Psoas muscle (tissue), 8 donors: Measurements from ENCODE around the gene COLGALT1. TPM values are rescaled to one million over a fixed set of nuclear protein-coding genes. Genes with fewer than 3 reads are reported as not detected.
A peak's percentile ranks its signal among the peaks of the same experiment; 100 is the strongest.

Source experiments
- ATAC-seq, 4 donors: fragments of 200-7000 bp; cut with Tn5 transposase; one replicate each; pipeline ENCODE4 v1.9.1; 2020; ENCODE audit warnings: moderate library complexity in 3 of 4, mild to moderate bottlenecking in 2 of 4
- DNase-seq, 2 donors: peaks; one replicate each; pipeline ENCODE4 v3.0.0-alpha.2; 2020
- H3K27ac ChIP-seq: fragments of 200-600 bp; one replicate; pipeline ENCODE4 v1.8.0; 2022
- H3K27me3 ChIP-seq, 3 donors: fragments of 200-600 bp in 1 of 3; one replicate each; pipeline versions ENCODE4 v1.6.1 to v1.8.0; 2013 to 2022; ENCODE audit warnings: low read length in 2 of 3, mild to moderate bottlenecking in 2 of 3, moderate library complexity in 1 of 3; ENCODE audit not compliant: insufficient read depth in 3 of 3
- H3K36me3 ChIP-seq, 2 donors: fragments of 200-600 bp in 1 of 2; one replicate each; pipeline versions ENCODE4 v1.6.1 to v1.8.0; 2013 to 2022; ENCODE audit warnings: low read depth in 1 of 2, mild to moderate bottlenecking in 1 of 2, moderate library complexity in 1 of 2; ENCODE audit not compliant: insufficient read depth in 1 of 2
- H3K4me1 ChIP-seq: fragments of 200-600 bp; one replicate; pipeline ENCODE4 v1.8.0; 2022
- H3K4me3 ChIP-seq: fragments of 200-600 bp; one replicate; pipeline ENCODE4 v1.8.0; 2022; ENCODE audit warnings: mild to moderate bottlenecking
- H3K9me3 ChIP-seq: fragments of 200-600 bp; one replicate; pipeline ENCODE4 v1.8.0; 2022
- CTCF ChIP-seq: fragments of 200-600 bp; IDR thresholded peaks from one replicate; pipeline ENCODE4 v1.8.0; 2022; ENCODE audit warnings: antibody characterized with exemption
- WGBS, 3 donors: extraction: QIAGEN DNeasy Blood & Tissue Kit; methylation state at CpG; one replicate each; pipeline versions ENCODE4 v1.1.6 to v1.1.7; 2013; 5-methylcytosine and 5-hydroxymethylcytosine counted together
- intact Hi-C, 2 donors: fragments of 100-400 bp; cut with DNase I; formaldehyde crosslinking; loops; one replicate each; pipeline versions ENCODE4 v1.11.0 to v1.14.2; 2022
- polyA plus RNA-seq, 3 donors: library from polyadenylated mRNA; stranded (reverse); fragments of 200-250 nt; gene quantifications; one replicate each; pipeline ENCODE4 v1.2.3, GENCODE V29; 2013
- total RNA-seq, 4 donors: library from RNA; stranded (reverse); fragmentation: NEBNext Ultra II Directional in 2 of 4; extraction: Animal tissue kit (Norgen Biotek cat#: 25700) in 2 of 4; gene quantifications; one replicate each; pipeline versions ENCODE4 v1.2.1 to v1.2.4, GENCODE V29; 2021 to 2023
- donor health status: healthy with polysubstance abuse.
- donor health status: DM: no; HTN: no; CAD: no; lungs with moderate emphysema.
- donor health status: Bipolar disorder and iron deficiency.
- donor health status: healthy.
- donor health status: DM: yes; HTN: yes; CAD: no.
- donor health status: DM: no; HTN: no; CAD: no.
- donor health status: DM: no; HTN: no; CAD: no.
- donor health status: DM: yes; HTN: yes; CAD: no.

Gene COLGALT1
- total and polyA plus RNA-seq, 7 donors: 15.3 to 34.8 (median 21.5) TPM

DNA sequence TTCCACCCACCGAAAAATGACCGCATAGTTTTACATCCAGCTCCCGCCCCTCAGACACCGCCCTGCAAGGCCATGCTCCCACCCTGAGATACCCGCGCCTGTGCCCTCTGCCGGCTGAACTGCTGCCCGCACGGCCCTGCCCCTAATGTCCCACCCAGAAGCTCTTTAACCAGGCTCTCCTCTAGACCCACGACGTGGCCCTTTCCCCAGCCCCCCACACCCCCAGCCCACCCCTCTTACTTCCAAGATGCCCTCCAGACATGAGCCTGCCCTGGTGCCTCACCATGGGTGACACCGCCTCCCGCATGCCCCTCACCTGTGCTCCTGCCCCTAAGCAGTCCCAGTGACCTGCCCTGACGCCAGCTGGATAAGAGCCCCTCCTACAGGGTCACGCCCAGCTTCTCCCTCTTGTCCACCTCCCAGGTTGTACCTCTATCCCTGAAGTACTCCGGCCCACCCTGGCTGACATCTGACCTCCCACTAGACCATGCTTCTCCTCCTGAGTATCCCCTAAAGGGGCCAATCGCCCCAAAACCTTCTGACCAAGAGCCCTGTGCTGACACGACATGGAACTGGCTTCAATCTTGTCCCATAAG lies 51.2 kb downstream of the COLGALT1 start:
- Histone ChIP-seq H3K27ac (no peak overlapping the region), H3K36me3 (no peaks in the 10 kb centered on the region), H3K27me3 (peaks cover 0 to 54% (median 13%) of the 10 kb centered on the region in 3 donors), H3K9me3 (no peaks in the 10 kb centered on the region), H3K4me3 (peak overlapping the region; percentile 52), H3K4me1 (peaks cover 4% of the 10 kb centered on the region)
- WGBS, 3 donors: 14 to 19% (median 17%) methylated on average over 17 to 18 of the region's 18 CpGs
- DNase-seq: no peak
- ATAC-seq: peak in 1 of 4 donors; percentile 22
- no peak for TF ChIP-seq CTCF
- intact Hi-C loops: no loop called here

DNA sequence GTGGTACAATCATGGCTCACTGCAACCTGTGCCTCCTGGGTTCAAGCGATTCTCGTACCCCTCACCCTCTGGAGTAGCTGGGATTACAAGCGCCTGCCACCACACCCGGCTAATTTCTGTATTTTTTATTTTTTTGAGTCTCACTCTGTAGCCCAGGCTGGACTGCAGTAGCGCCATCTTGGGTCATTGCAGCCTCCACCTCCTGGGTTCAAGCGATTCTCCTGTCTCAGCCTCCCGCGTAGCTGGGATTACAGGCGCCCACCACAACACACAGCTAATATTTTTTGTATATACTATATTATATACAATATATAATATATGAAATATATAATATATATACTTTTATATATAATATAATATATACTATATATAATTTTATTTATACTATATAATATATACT lies 52.5 kb downstream of the COLGALT1 start:
- DNase-seq: no peak
- no peak for ATAC-seq
- 95 to 98% (median 96%) methylated on average over 9 of the region's 9 CpGs for WGBS, 3 donors

DNA sequence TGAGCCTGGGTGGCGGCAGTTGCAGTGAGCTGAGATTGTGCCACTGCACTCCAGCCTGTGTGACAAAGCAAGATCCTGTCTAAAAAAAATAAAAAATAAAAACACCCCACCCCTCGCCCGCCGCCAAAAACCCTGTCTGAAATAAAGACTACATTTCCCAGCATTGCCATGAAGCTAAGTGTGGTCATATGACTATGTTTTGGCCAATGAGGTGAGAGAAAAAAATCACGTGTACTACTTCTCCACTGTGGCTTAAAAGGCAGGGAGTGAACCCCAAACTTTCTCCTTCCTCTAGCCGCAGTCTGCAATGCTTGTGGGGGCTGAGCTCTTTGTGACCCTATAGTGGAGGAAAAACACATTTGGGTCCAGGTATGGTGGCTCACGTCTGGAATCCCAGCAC lies 54.9 kb downstream of the COLGALT1 start:
- Histone ChIP-seq H3K27ac (no peak overlapping the region), H3K4me3 (no peak overlapping the region), H3K9me3 (no peaks in the 10 kb centered on the region), H3K4me1 (peaks cover 4% of the 10 kb centered on the region), H3K27me3 (peaks cover 0 to 29% (median 10%) of the 10 kb centered on the region in 3 donors), H3K36me3 (no peaks in the 10 kb centered on the region)
- ATAC-seq: no peak
- WGBS, 3 donors: 51 to 56% (median 52%) methylated on average over 7 of the region's 7 CpGs
- no peak for DNase-seq
- TF ChIP-seq CTCF: no peak
- intact Hi-C loops: no loop called here

More for the DNA sequence above, 52.5 kb downstream of the COLGALT1 start:
- Histone ChIP-seq H3K9me3 (no peaks in the 10 kb centered on the region), H3K36me3 (no peaks in the 10 kb centered on the region), H3K4me1 (peaks cover 4% of the 10 kb centered on the region), H3K4me3 (no peak overlapping the region), H3K27ac (no peak overlapping the region), H3K27me3 (peaks cover 0 to 43% (median 11%) of the 10 kb centered on the region in 3 donors)
- intact Hi-C loops: no loop called here
- no peak for TF ChIP-seq CTCF

- H3K27me3 ChIP-seq: peaks cover 0 to 27% (median 2%) of the 10 kb centered on the region in 3 donors
- no peak for TF ChIP-seq CTCF
- no peaks in the 10 kb centered on the region for H3K36me3 ChIP-seq
- H3K9me3 ChIP-seq: no peaks in the 10 kb centered on the region
- no peaks in the 10 kb centered on the region for H3K4me1 ChIP-seq
- H3K27ac ChIP-seq: no peak overlapping the region
- 67 to 73% (median 73%) methylated on average over 7 of the region's 7 CpGs for WGBS, 3 donors
- DNase-seq (no peak), ATAC-seq (no peak)
- intact Hi-C loops: no loop called here
- H3K4me3 ChIP-seq: no peak overlapping the region
These were observed 56.2 kb downstream of the COLGALT1 start for GRCh38 chr19:17611462-17612244.
